HG02884 (cell line): Measurements from ENCODE around the gene KRTAP10-12.
"Not testable (repeated sequence)": the region's sequence is repeated elsewhere in the genome, so short reads cannot be mapped to it uniquely, and the experiment has no call there.

Experiments
- ATAC-seq: cut with Tn5 transposase; IDR thresholded peaks from one replicate; pipeline ENCODE4 v1.9.1; 2021; ENCODE audit warnings: mild to moderate bottlenecking, moderate library complexity; ENCODE audit not compliant: unreplicated experiment

Gene KRTAP10-12

GRCh38 chr21:44667612-44668011 lies 29.4 kb upstream of the KRTAP10-12 start:
- no peak for ATAC-seq

GRCh38 chr21:44670642-44671432 lies 26.1 kb upstream of the KRTAP10-12 start:
- ATAC-seq = no peak

GRCh38 chr21:44671911-44672310 lies 25.1 kb upstream of the KRTAP10-12 start:
- no peak for ATAC-seq

DNA sequence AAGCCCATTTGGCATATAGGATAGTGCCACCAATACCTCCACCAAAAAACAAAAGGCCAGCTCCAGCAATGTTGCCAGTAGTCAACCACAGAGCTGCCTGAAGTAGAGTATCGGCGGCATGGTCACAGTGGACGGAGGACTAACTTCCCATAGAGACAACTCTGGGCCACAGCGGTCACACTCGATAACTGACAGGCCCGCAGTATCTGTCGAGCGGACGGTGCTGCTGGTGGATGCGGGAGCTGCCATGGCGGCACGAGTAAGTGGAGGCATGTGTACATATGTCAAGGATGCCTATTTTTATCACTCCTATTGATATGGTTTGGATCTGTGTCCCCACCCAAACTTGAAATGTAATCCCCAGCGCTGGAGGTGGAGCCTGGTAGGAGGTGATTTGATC lies 19.1 kb upstream of the KRTAP10-12 start:
- no peak for ATAC-seq

DNA sequence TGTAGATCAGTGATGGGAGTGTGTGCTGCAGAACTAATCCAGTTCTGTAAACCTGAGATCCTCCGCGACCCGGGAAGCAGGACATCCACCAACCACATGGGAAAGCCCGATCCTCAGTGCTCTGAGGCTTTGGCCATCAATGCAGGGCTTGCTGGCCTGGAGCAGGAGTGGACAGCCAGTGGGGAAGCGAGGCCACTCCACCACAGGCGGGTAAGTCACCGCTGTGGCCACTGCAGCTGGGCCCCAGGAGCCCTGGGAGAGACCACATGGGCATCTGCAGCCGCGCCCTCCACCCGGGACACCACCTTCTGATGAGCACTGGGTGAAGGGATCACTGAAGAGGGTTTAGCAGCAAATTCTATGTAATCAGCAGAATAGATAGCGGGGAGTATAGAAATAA lies 15.8 kb upstream of the KRTAP10-12 start:
- ATAC-seq = no peak

DNA sequence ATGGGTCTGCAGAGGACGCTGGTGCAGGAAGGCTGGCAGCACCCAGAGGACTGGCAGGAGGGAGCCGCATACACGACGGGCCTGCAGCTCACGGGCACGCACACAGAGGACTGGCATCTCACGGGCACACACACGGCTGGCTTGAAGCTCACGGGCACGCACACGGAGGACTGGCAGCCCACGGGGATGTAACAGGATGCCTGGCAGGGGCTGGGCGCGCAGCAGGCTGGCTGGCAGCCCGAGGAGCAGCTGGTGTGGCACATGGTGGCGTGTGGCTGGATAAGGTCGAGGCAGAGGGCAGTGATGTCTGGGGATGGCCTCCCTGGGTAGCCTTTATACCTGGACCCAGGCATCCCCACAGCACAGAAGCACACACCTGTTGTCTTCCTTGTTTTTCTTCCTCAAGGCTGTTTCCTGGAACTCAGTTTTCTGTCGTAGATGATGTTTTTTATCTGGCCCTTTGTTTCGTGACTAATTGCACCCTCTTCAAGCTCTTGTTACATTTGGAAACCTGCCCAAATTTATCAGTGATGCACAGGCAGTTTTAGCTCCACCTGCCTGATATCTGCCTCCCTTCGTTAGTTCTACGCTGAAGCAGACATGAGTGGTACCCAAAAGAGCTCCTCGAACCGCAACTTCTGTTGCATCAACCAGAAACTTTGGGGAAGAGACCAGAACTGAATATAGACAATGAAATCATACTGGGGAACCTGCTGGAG lies 15.0 kb upstream of the KRTAP10-12 start, which contains the start of gene KRTAP12-1:
KRTAP12-1 (minus strand) TSS at position 303 of the 719 bp plus-strand sequence; CDS start at position 263, 40 bp downstream.
- no peak for ATAC-seq

DNA sequence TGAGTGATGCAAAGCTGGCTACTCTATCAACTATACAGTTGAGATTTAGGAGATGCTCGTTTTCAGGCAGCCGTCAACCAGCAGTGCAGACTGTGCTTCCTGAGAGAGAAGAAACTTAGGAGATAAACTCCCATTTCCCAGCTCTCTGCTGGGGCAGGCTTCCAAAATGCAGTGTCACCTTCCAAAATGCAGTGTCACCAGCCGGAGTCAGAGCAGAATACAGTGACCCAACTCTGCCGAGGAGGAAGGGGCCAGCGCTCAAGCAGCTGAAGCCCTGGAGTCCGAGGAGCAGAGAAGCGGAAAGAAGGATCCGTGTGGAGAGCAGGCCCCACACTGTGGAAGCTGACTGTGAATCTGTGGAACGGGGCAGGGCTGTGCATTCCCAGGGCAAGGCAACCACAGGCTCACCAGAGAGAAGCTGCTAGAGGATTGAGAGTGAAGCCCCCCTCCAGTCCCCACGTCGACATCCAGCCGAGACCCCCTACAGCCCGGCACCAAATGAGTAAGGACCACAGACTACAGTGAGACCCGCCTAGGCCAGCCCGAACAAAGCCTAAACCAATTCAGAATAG lies 14.3 kb upstream of the KRTAP10-12 start:
- no peak for ATAC-seq

DNA sequence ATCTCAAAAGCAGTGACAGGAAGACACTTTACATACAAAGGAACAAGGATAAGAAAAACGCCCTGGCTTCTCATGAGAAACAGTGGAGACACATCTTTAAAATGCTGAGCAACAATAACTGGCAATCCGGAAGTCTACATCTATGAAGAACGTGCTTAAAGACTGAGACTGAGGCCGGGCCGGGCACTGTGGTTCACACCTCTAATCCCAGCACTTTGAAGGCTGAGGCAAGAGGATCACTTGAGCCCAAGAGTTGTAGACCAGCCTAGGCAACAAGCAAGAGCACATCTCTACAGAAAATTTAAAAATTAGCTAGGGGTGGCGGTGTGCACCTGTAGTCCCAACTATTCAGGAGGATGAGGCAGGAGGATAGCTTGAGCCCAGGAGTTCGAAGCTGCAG lies 12.9 kb upstream of the KRTAP10-12 start:
- ATAC-seq = no peak

DNA sequence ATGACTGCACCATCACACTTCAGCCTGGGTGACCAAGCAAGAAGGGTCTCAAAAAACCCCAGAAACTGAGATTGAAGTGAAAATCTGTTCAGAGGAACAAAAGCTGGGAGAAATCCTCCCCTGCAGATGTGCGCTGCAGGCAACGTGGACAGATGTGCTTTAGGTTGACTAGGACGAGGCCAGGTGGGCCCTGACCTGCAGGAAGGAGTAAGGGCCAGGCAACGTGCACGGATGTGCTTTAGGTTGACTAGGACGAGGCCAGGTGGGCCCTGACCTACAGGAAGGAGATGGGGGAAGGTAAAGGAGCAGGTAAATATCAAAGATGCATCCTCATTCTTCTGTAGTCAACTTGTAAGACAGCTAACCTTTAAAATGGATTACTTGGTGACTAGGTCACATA lies 12.5 kb upstream of the KRTAP10-12 start:
- ATAC-seq = no peak

DNA sequence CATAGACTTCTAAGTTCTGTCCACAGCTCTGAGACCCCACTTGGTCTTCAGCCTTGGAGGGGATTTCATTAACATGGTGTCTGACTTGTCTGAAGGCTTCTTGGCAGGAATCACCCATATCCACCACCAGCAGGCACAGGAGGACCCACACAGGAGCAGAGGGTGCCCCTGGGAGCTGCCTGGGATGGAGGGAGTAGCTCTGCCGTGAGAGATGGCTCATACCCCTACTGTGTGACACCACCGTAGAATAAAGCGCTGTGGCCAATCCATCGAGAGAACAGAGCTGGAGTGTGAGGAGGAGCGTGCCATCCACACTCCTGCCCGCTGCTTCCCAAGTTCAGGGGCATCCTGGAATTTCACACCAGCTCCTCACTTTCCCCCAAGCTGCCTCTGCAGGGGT lies 11.9 kb upstream of the KRTAP10-12 start:
- ATAC-seq = not testable (repeated sequence)

GRCh38 chr21:44686000-44686781 lies 10.8 kb upstream of the KRTAP10-12 start:
- ATAC-seq = no peak

- ATAC-seq = no peak
Observed at GRCh38 chr21:44686843-44687561, 10.0 kb upstream of the KRTAP10-12 start.

GRCh38 chr21:44687671-44688070 lies 9.3 kb upstream of the KRTAP10-12 start:
- no peak for ATAC-seq

GRCh38 chr21:44689740-44690139 lies 7.2 kb upstream of the KRTAP10-12 start:
- not testable (repeated sequence) for ATAC-seq

- ATAC-seq = no peak
Observed at GRCh38 chr21:44691686-44692085, 5.3 kb upstream of the KRTAP10-12 start.

DNA sequence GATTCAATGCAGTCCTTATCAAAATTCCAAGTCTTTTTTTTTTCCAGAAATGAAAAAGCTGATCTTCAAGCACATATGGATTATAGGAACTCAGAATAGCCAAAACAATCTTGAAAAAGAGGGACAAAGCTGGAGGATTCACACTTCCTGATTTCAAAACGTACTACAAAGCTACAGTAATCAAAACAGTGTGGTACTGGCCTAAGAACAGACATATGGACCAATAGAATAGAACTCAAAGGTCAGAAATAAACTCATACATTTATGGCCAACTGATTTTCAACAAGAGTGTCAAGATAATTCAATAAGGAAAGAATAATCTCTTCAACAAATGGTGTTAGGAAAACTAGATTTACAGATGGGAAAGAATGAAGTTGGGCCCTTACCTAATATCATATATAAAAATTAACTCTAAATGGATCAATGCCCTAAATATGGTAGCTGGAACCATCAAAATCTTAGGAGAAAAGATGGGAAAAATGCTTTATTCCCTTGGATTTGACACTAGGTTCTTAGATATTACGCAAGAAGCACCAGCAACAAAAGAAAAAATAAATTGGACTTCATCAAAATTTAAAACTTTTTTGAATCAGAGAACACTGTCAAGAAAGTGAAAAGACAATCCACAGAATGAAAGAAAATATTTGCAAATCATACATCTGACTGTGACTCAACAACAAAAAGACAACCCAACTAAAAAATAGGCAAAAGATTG lies 4.0 kb upstream of the KRTAP10-12 start:
- no peak for ATAC-seq

- no peak for ATAC-seq
Observed at GRCh38 chr21:44694776-44695175, 2.2 kb upstream of the KRTAP10-12 start.

DNA sequence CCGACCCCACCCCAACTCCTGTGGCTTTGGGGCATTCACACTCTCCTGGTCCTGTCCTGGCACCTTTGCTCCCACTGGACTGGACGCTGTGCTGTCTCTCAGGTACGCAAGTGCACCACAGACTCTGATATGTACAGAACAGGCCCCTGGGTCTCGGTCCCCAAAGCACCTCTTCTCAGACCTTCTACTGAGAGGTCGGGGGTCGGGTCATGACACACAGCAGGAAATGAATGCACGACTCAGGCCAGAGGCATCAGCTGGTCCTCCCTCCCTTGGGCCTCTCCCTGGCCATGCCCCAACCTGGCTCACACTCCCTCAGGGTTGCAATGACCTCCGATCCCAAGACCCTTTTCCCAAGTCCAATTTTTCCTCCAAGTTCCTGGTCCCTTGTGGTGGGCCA lies 1.8 kb upstream of the KRTAP10-12 start:
- ATAC-seq = no peak

- no peak for ATAC-seq
Observed at GRCh38 chr21:44695641-44696040, 1.3 kb upstream of the KRTAP10-12 start.

DNA sequence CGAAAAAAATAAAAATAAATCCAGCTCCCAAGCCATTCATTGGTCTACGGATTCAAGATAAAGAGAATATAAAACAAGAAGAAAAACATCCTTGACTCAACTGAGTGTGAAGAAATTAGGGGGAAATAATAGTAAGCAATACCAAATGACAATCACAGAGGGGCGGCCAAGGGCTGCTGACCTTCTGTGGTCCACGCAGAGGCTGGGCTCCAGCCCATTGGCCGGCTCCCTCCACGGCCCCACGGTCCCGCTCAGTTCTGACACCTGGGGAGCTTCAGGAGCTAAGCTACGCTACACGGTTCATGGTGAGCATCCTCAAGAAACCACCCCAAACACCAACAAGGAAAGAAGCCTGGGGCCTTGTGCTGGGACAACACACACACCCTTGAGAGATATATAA lies 400 bp upstream of the KRTAP10-12 start:
- no peak for ATAC-seq
